HG03520 (cell line): ENCODE data around the gene SLC23A2.
"Not testable (repeated sequence)": the region's sequence is repeated elsewhere in the genome, so short reads cannot be mapped to it uniquely, and the experiment has no call there.

Experiments used
- ATAC-seq: cut with Tn5 transposase; IDR thresholded peaks from one replicate; pipeline ENCODE4 v1.9.1; 2021; ENCODE audit warnings: mild to moderate bottlenecking, moderate library complexity; ENCODE audit not compliant: unreplicated experiment

The SLC23A2 gene

GRCh38 chr20:5008759-5009158, 7.4 kb upstream of the SLC23A2 start:
- ATAC-seq, result no peak

GRCh38 chr20:5005326-5005725, 4.0 kb upstream of the SLC23A2 start:
- ATAC-seq, result no peak

GRCh38 chr20:5004825-5005224, 3.5 kb upstream of the SLC23A2 start:
- not testable (repeated sequence) for ATAC-seq

GRCh38 chr20:5003626-5004025, 2.3 kb upstream of the SLC23A2 start:
- ATAC-seq, result no peak

- ATAC-seq, result no peak
Measured at GRCh38 chr20:5002077-5002413, 735 bp upstream of the SLC23A2 start.

- ATAC-seq, result peak; percentile 26
Measured at GRCh38 chr20:5000263-5001173, 792 bp downstream of the SLC23A2 start.

DNA sequence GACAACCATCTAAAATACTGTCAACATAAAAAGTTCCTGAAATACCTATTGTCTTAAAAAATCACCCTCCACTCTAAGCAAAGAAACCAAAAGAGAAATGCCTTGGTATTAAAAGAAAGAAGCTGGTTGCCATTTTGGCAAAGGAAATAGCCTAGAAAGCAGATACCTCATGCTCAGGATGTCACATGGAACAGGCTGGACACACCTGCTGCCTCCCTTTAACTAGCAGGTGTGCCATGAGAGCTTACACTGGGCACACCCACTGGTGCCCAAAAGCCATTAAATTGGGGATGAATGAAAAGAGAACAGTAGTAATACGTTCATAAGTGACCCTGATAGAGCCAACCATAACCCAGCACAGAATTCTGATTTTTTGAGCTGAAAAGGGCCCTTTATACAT, 1.5 kb downstream of the SLC23A2 start:
- no peak for ATAC-seq

- ATAC-seq, result no peak
Measured at GRCh38 chr20:4998160-4998651, 3.1 kb downstream of the SLC23A2 start.

GRCh38 chr20:4997222-4997621, 4.1 kb downstream of the SLC23A2 start:
- ATAC-seq, result no peak

DNA sequence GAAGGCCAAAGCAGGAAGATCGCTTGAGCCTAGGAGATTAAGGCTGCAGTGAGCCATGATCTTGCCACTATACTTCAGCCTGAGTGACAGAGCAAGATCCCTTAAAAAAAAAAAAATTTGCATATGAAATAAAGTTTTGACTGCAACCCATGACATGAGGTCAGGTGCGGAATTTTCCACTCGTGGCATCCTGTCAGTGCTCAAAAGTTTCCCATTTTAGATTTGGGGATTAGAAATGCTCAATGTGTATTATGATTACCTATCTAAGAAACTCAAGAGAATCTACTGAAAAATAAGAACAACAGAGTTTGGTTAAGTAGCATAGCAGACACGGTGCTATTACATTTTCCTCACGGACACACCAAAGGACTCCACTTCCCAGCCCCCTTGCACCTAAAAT, 11.7 kb downstream of the SLC23A2 start:
- ATAC-seq, result no peak

DNA sequence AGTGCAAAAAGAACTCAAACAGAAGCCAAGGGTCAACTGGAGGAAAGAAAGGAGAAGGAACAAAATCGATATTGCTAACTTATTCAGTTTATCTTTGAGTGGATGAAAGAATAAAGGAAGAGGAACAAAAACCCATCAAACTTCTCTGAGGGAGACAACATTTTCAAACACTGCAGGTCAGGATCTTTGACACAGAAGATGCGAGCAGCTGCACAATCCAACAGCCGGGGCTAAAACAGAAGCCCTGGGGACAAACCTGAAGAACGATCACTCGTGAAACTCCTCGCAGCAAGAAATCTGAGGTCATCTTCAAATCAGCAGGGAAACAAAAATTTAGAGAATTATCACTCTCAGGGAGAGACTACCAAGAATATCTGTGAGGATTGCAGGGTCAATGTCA, 14.2 kb downstream of the SLC23A2 start:
- no peak for ATAC-seq

DNA sequence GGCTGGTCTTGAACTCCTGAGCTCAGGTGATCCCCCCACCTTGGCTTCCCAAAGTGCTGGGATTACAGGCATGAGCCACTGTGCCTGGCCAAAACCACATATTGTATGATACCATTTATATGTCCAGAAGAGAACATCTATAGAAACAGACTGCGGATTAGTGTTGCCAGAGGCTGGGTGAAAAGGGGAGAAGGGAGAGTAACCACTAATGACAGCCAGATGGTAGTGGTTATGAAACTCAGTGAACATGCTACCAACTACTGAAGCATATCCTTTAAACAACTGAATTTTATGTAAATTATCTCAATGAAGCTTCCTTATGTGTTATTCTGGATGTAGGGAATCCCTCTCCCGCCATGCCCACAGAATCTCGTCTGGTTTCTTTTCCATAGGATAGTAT, 15.7 kb downstream of the SLC23A2 start:
- ATAC-seq, result no peak

GRCh38 chr20:4982281-4982680, 19.0 kb downstream of the SLC23A2 start:
- no peak for ATAC-seq

DNA sequence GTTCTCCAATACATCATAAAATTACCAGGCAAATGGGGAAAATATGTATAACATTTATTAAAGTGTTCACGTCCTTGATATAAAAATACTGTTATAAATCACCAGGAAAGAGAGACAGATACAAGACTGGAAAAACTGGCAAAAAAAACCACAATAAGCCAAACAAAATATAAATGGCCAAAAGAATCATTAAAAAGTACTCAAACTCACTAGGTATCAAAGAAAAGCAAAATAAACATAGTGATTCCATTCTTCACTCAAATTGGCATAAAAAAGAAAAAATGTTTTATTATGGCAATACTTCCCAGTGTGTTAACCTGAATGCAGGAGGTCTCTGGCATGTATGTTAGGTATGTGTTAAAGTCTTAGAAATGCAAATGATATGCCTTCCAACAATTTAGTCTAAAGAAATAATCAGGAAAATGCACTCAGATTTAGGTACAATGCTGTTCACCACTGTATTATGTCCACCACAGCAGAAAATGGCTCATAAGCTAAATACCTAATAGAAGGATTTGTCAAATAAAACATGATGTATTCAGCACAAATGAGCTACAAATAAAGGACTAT, 21.4 kb downstream of the SLC23A2 start:
- no peak for ATAC-seq

GRCh38 chr20:4978050-4978918, 23.0 kb downstream of the SLC23A2 start:
- ATAC-seq, result no peak

DNA sequence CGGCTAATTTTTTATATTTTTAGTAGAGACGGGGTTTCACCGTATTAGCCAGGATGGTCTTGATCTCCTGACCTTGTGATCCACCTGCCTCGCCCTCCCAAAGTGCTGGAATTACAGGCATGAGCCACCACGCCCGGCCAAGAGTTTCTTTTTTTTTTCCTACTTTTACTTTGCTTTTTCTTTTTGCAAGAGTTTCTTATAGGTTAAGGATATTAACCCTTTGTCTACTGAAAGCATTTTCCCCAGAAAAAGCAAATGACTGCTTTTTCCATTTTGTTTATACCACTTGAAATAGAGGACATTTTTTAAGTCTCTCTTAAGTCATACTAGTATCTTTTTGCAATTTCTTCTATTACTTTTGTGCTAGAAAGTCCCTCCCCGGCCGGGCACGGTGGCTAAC, 25.3 kb downstream of the SLC23A2 start:
- ATAC-seq, result not testable (repeated sequence)

GRCh38 chr20:4973330-4974097, 27.8 kb downstream of the SLC23A2 start:
- ATAC-seq, result peak; percentile 82

GRCh38 chr20:4972506-4973251, 28.6 kb downstream of the SLC23A2 start:
- no peak for ATAC-seq

DNA sequence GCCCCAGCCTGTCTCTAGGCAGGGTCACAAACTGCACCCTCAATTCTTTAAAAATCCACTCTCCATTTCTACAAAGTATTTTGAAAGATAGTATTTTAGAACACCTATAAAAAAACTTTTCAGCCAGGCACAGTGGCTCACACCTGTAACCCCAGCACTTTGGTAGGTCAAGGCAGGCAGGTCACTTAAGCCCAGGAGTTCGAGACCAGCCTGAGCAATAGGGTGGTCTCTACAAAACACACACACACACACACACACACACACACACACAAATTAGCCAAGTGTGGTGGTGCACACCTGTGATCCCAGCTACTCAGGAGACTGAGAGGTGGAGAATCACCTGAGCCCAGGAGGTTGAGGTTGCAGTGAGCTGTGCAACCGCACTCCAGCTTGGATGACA, 30.2 kb downstream of the SLC23A2 start:
- no peak for ATAC-seq
